GM20000 (cell line): Measurements from ENCODE around the gene TANC1.

ENCODE experiments used
- DNase-seq: peaks from one replicate; pipeline ENCODE4 v3.0.0; 2012; ENCODE audit warnings: low spot score
- CTCF ChIP-seq: IDR thresholded peaks from 2 replicates; pipeline ENCODE4 v1.5.1; 2012; ENCODE audit warnings: mild to moderate bottlenecking, control low read depth; ENCODE audit errors: extremely low read depth, missing control alignments

Gene TANC1

DNA sequence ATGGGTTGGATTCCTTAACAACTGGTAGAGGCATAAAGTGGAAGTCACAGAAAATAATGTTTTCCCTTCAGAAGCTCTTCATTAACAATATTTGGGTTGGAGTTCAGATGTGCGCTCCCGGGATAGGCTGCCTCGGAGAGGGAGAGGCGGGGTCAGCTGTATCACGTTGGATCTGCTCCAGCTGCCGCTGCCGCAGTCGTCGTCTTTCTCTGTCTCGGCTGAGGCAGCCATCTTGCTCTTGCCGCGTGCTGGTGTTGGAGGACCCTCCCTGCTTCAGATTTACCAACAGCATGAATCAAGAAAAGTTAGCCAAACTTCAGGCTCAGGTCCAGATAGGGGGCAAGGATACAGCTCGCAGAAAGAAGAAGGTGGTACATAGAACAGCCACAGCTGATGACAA, 35.1 kb downstream of the TANC1 start:
- TF ChIP-seq CTCF = no peak
- DNase-seq = no peak

DNA sequence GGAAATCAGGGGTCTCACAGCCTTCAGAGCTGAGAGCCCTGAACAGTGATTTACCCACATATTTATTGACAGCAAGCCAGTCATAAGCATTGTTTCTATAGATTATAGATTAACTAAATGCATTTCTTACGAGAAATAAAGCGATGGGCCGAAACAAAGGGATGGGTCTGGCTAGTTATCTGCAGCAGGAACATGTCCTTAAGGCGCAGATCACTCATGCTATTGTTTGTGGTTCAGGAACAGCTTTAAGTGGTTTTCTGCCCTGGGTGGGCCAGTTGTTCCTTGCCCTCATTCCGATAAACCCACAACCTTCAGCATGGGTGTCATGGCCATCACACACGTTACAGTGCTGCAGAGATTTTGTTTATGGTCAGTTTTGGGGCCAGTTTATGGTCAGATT, 36.4 kb downstream of the TANC1 start:
- no peak for DNase-seq
- TF ChIP-seq CTCF = no peak

- DNase-seq = no peak
- TF ChIP-seq CTCF = no peak
Observed at GRCh38 chr2:159009940-159010339, 41.5 kb downstream of the TANC1 start.

GRCh38 chr2:159010340-159010739, 41.9 kb downstream of the TANC1 start:
- TF ChIP-seq CTCF = no peak
- no peak for DNase-seq

GRCh38 chr2:159010963-159011362, 42.5 kb downstream of the TANC1 start:
- TF ChIP-seq CTCF = no peak
- no peak for DNase-seq

- TF ChIP-seq CTCF = no peak
Observed at GRCh38 chr2:159012142-159012541, 43.7 kb downstream of the TANC1 start.

DNA sequence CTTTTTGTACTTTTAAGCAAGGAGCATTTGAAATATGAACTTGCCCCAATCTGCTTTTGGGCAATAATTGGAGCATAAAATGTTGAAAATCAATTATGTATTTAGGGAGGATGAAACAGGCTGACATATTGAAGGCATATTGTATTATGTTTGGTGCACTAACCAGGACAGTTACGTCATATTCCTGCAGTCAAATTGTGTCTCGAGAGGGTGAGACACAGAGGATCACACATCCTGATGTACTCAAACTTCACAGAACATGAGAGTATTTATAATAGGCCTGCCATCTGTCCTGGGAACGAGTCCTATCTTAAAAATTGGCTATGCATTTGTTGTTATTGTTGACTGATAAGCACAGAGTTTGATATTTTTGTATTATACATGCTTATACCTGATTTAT, 44.7 kb downstream of the TANC1 start:
- no peak for DNase-seq
- no peak for TF ChIP-seq CTCF

More at GRCh38 chr2:159012142-159012541, 43.7 kb downstream of the TANC1 start:
- no peak for DNase-seq
